ENCODE results near the gene CXCL16.

Gene CXCL16, protein sequence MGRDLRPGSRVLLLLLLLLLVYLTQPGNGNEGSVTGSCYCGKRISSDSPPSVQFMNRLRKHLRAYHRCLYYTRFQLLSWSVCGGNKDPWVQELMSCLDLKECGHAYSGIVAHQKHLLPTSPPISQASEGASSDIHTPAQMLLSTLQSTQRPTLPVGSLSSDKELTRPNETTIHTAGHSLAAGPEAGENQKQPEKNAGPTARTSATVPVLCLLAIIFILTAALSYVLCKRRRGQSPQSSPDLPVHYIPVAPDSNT

DNA sequence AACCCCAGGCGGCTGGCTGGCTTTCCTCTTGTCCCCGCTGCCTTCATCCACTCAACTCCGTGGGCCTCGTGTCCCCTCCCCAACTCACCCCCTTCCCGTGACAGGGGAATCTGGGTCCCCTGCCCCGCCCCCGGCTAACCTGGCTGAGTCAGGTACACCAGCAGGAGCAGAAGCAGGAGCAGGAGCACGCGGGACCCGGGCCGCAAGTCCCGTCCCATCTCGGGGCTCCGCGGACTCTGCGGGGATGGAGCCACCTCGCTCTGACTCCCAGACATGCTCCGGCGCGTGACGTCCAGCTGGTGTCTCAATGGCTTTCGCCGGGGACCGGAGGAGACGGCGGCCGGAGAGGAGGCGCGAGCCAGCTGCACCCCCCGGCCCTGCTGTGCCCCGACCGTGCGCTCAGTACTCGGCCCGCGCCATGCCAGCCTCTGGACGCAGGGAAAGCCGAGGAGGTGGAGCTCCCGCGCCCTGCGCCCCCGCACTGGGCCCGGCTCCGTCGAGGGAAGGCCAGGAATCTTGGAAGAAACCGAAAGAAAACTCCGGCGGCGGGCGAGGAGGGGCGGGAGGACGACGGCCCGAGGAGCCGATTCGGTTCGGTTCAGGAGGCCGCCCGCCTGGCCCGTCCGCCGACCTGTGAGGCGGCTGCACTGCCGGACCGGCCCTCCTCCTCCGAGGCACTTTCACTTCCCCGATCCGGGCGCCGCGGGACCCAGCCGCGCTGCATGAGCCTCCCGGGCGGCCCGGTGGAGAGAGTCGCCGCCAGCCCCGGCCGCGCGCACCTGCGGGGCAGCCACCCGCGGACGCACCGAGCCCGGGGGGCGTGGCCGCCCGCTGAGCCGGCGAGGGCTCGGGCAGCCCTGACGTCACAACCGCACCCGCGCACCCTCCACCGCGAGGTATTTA lies at the start of gene CXCL16, which contains the start of gene ZMYND15:
Gene CXCL16, minus strand, starts transcription at position 807 of the 903 bp plus-strand sequence. Its CDS starts 589 bp downstream, at position 218.
Gene ZMYND15, plus strand, starts transcription at position 712 of the 903 bp plus-strand sequence. CDS start 716 bp downstream, outside the sequence.
- no peak for DNase-seq

DNA sequence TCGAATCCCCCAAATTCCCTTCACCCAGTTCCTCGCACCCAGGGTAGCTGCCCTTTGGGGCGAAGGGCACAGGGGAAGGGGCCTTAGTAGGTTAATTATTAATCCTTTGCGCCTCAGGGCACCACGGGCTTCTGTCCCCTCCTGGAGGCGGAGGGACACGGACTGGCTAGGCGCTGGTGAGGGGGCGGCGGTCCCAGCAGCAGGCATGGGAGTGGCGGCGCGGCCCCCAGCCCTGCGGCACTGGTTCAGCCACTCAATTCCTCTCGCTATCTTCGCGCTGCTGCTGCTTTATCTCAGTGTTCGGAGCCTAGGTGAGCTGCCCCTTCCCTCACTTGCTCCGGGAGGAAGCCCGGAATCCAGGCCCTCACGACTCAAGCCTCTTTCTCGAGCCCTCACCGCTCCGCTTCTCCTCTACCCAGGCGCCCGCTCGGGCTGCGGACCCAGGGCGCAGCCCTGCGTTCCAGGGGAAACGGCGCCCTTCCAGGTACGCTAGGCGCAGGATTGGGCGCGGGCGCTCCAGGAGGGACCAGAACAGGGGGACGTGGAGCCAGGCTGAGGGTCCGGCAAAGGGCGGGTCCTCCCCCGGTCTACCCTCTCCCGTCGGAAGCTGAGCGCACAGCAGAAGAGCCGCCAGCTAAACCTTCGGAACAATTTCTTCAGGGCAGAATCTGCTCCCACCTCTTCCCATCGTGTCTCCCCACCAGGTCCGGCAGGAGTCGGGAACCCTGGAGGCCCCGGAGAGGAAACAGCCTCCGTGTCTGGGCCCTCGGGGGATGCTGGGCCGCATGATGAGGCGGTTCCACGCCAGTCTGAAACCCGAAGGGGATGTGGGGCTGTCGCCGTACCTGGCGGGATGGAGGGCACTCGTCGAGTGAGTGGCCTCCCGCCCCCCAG lies 49.3 kb upstream of the CXCL16 start, which contains the start of gene GLTPD2:
Gene GLTPD2, plus strand, starts transcription at position 158 of the 894 bp plus-strand sequence. Its CDS starts 48 bp downstream, at position 206.
- DNase-seq = no peak

DNA sequence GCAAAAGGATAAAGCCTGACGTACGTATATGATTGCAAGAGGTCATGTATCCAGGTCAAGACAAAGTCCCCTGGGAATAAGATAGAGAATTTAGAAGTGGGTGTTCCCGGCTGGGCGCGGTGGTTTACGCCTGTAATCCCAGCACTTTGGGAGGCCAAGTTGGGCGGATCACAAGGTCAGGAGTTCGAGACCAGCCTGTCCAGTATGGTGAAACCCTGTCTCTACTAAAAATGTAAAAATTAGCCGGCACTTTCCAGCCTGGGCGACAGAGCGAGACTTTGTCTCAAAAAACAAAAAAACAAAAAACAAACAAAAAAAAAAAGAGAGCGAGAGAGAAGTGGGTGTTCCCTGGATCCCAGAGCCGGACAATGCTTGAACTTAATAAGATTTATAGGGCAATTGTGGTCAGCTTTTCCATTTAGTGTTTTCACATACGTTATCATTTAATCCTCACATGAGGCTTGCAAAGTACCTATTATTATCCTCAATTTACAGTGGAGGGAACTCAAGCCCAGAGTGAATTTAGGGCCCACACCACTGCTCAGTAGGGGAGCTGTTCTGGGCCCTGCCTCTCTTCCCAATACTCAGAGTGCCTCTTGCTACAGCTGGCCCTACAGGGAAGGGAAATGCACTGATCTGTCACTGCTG lies 48.6 kb upstream of the CXCL16 start:
- DNase-seq = no peak

DNA sequence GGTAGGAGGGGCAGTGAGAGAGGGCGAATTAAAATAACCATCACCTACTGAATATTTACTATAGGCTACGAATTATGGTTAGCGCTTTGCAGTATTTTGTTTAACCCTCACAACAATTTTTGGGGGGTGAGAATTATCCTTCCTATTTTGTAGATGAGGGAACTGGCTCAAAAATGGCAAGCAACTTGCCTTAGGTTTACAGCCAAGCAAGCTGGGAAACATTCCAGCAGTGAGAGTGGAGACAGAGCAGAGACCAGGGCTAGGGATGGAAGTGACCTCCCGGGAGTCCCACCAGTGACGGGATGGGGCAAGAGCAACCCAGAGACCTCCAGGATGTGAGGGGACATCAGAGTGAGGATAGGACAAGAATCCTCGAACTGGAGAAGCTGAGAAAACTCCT lies 46.8 kb upstream of the CXCL16 start:
- DNase-seq = no peak

DNA sequence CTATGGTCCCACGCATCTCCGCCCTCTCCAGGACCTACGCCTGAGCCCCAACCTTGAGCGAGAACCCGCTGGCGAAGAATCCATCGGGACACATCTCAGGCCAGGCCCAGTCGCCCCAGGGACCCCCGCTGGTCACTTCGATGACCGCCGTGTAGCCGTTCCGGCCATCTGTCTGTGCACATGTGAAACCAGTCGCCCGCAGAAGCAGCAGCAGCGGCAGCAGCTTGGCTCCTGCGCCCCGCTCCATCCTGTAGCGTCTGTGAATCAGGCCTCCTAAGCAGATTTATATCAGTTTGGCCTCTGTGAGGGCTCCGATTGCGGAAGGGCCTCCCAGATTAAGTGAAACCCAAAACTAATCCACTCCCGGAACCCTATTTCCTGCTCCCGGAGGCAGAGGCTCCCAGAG lies 46.4 kb upstream of the CXCL16 start, which contains the start of gene VMO1:
Gene VMO1, minus strand, starts transcription at position 259 of the 406 bp plus-strand sequence. Its CDS starts 12 bp downstream, at position 247.
- DNase-seq = no peak

DNA sequence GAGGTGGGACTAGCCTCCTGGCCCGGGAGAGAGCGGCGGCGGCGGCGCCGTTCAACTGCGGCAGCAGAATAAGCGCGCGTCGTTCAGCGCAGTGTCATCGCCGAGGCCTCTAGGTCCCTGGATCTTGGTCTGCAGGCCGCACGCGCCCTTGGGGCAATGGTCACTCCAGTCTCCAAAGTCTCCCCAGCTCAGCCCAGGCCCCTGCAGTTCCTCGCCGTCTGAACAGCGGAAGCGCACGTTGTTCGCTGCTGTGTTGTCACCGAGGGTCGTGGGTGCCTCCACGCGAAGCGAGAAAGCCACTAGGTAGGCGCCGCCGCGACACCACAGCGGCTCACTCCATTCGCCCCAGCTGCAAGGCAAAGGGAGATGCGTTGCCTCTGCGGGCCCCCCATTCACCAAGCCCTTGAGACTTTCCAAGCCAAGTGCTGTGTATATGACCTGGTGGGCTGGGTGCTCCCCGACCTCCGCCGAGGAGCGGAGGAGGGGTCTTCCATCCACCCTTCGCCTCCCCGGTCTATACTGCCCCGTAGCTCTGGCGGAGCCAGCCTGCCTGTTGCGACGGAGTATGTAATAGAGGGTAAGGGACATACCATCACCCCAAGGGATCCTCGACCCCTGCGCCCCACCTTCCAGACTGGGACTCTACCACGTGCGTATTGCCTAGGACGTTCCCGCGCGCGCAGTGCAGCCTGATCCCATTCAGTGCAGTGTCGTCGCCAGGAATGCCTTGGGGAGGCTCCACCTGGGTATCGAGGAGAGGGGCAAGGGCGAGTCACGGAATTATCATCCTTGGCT lies 45.8 kb upstream of the CXCL16 start:
- no peak for DNase-seq

DNA sequence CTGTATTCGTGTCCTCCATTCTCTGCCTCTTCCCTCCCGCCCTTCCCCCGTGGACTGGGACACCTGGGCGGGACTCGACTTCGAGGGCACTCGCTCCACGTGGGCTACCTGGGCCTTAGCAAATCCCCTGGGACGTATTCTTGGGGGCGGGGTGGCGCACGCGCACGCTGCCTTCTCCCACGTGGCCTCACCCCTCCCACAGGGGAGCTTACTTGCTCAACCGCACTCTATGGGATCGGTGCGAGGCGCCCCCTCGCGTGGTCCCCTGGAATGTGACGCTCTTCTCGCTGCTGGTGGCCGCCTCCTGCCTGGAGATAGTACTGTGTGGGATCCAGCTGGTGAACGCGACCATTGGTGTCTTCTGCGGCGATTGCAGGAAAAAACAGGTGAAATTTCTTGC lies 42.9 kb upstream of the CXCL16 start:
- DNase-seq = no peak

DNA sequence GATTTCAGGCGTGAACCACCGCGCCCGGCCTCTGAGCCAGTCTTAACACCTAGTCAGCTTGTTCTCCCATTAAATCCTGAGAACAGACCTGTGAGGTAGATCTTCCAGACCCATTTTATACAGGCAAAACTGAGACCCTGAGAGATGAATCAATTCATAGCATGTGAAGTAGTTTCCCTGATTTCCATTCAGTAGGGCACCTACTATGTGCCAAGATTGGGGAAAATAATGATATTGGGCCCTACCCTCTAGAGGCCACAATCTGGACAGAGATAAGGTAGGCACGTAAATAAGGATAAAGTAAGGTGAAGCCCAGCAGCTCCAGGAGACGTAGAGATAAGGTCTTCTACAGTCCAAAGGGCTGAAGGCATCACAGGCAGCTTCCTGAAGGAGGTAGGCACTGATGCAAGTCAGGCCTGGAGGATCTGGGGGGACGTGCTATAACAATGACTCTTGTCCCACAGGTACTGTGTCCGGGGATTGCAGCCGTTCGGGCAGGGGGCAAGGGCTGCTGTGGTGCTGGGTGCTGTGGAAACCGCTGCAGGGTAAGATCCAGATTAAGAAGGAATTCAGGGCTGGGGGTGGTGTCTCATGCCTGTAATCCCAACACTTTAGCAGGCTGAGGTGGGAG lies 40.7 kb upstream of the CXCL16 start:
- no peak for DNase-seq

DNA sequence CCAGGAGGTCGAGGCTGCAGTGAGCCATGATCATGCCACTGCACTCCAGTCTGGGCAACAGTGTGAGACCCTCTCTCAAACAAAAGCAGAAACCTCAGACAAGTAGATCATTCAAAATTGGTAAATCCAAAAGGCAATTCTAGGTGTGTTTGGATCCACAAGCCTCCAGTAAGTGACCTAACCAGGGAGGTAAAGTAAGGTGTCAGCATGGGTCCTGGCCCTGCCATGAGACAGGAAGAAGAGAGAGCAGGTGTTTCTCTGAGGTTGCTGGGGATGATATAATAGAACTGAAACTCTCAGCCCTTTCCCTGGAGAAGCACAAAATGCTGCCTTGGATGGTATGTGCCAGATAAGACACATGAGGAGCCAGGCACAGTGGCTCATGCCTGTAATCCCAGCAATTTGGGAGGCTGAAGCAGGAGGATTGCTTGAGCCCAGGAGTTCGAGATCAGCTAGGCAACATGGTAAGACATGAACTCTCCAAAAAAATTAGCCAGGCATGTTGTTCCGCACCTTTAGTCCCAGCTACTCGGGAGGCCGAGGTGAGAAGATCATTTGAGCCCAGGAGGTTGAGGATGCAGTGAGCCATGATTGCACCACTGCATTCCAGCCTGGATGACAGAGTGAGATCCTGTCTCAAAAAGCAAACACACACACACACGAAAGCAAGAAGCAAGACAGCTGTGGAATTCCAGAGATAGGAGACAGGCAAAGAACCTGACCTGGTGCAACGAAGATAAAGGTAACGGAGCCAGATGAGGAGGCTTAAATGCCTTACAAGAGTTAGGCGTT lies 38.4 kb upstream of the CXCL16 start:
- DNase-seq = no peak

DNA sequence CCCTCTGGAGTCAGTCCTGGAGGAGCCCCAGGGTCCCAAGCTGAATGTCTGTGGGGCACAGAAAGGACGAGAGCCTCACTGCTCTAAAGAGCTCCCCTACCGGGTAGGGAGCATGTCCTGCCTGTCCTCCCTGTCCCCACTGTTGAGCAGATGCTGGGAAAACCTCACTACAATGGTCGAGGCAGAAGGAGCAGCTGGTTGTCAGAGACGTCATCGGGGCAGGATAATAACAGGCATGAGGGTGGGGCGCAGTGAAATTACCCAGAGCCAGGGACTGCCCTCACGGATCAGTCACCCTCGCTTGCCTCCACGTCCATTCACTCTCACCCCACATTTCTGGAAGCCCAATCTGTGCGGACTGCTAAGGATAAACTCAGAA lies 32.5 kb upstream of the CXCL16 start:
- DNase-seq = no peak

DNA sequence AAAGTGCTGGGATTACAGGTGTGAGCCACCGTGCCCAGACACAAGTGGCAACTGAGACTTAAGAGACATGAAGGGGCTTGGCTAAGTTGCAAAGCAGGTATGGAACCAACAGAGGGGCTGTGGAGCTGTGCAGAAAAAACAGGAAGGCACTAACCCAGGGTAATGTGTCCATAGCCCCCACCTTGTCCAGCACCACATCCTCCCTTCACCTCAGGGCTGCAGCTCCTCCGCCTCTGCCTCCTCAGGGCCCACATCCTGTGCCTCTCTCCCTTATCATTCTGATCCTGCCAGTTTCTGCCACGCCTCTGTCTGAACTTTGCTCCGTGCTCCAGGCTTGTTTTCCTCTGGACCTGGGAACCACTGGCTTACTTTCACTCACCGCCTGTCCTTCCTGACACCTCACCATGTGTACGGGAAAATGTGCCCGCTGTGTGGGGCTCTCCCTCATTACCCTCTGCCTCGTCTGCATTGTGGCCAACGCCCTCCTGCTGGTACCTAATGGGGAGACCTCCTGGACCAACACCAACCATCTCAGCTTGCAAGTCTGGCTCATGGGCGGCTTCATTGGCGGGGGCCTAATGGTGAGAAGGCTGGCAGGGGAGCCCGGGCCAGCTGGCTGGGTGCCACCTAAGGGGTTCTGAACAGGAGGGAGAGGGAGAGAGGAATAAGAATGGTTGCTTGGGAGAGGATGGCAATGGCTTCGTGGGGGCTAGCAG lies 31.9 kb upstream of the CXCL16 start, which contains the start of gene TM4SF5:
Gene TM4SF5, plus strand, starts transcription at position 368 of the 716 bp plus-strand sequence. Its CDS starts 37 bp downstream, at position 405.
- DNase-seq = peak; percentile 63

DNA sequence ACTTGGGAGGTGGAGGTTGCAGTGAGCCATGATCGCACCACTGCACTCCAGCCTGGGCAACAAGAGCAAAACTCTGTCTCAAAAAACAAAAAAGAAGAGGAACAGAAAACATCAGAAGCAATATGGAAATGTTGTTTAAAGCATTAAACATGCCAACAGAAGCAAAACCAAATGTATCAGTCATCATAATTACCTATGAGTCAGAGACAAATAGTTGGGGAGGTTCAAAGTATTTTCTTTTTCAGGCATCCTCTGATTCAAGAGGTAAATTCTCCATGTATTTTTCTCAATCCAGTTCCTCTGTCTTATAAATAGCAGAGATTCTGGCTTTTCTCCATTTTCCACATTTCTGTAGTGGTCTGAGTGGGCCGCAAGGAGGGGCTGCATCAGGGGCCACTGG lies 29.9 kb upstream of the CXCL16 start:
- no peak for DNase-seq

DNA sequence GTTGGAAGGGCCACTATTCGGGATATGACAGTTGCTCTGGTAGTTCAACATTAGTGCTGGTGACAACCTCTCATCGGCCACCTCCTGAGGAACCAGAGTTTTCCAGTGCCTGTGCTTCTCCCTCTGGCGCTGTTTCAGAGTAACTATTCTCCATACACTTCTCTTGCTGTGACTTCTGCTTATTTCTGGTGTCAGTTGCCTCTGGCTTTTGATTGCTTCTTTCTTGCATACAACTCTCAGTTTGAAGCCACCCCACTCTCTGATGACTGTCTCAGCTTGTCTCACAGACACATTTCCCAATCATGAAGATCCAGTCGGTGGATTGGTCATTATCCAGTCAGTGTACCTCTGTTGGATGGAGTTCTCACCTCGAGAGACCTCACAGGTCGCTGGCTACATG lies 28.6 kb upstream of the CXCL16 start:
- no peak for DNase-seq

DNA sequence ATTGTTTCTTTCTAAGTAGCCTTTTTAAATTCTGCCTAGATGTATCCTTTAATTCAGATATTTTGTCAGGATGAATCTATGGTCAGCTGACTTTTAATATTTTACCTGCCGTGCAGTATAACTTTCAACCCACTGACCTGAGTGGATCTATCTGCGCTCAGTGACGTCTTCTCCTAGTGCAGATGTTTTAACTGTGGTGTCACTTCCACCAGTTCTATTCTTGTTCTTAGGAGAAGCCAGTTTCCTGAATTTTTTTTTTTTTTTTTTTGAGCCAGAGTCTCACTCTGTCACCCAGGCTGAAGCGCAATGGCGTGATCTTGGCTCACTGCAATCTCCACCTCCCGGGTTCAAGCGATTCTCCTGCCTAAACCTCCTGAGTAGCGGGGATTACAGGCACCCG lies 27.0 kb upstream of the CXCL16 start:
- no peak for DNase-seq

DNA sequence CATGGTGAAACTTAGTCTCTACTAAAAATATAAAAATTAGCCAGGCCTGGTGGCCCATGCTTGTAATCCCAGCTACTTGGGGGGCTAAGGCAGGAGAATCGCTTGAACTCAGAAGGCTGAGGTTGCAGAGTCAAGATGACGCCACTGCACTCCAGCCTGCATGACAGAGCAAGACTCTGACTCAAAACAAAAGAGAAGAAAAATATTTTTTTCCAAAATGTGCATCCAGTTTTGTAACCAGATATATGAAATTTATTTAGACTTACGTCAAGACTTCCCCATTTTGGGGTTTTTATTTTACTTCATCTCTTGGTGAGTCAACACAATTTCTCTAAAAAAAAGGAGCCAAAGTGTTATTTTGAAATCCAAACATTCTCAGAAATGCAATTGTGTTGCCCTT lies 26.5 kb upstream of the CXCL16 start:
- DNase-seq = no peak

DNA sequence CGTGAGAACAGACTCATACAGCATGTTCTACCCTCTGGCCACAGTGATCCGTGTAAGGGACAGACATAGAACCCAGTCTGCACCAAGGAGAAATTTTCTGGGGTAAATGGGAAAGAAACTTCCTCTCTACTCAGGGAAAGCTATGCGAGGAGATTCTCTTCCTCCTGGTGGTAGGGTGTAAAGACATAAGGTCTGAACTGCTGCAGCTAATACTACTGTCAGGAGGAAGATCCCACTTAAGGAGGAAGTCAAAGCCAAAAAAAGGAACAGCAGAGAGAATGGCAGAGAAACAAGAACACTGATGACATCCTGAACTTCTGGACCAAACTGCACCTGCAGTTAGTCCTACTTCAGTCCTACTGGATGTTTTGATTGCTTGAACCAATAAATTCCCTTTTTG lies 24.9 kb upstream of the CXCL16 start:
- no peak for DNase-seq

DNA sequence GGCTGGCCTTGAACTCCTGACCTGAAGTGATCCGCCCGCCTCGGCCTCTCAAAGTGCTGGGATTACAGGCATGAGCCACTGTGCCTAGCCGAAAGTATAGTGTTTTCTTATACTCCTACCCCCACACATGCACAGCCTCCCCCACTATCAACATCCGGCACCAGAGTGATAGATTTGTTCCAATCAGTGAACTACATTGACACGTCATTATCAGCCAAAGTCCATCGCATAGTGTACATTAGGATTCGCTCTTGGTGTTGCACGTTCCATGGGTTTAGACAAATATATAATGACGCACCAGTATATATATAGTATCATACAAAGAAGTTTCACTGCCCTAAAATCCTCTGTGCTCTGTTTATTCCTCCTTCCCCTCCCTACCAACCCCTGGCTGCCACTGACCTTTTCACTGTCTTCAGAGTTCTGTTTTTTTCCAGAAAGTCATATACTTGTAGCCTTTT lies 20.1 kb upstream of the CXCL16 start:
- DNase-seq = no peak

DNA sequence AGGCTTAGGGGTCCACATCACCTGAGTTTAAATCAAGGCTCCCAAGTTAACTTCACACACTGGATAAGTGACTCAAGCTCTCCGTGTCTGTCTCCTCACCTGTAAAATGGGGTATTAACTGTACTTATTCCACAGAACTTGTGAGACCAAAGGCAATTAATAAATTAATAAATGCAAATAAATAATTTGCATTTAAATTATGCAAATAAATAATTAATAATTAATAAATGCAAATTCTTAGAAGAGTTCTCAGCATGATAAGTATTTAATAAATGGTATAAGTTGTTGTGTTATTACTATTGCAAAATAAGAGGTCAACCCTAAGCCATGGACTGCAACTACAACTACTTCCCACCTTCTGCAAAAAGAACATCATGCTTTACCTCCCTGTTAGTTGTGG lies 13.7 kb upstream of the CXCL16 start:
- DNase-seq = no peak

DNA sequence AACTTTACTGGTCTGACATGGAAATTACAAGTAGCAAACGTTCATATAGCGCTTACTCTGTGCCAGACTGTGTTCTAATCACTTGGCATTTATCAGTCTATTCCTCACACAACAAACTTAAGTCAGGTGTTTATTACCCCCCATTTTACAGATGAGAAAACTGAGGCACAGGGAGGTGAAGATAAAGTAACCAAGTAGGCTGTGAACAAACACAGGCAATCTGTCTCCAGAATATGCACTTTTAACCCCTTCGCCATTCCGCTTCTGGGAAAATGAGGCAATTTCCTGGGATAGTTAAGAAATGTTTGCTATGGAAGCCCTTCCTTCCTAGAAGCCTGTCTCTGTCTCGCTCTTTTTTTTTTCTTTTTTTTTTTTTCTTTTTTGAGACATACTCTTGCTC lies 12.2 kb upstream of the CXCL16 start:
- DNase-seq = no peak

Data from COR-L47 (cell line).